Gastrocnemius medialis (tissue), 4 donors: Measurements from ENCODE around the gene NPFF.

Source experiments
- CTCF ChIP-seq, 5 experiments: fragments of 450-650 bp in 3 of 5; fragments of 200-600 bp in 2 of 5; sonication (generic) in 2 of 5; IDR thresholded peaks in 4 of 5; conservative IDR thresholded peaks in 1 of 5; 1 replicate in 4 of 5; 2 replicates in 1 of 5; pipeline ENCODE4 v1.5.1; 2016 to 2019; ENCODE audit warnings: antibody characterized with exemption in 5 of 5, mild to moderate bottlenecking in 3 of 5, moderate library complexity in 3 of 5
- POLR2A ChIP-seq, 2 donors: fragments of 450-650 bp; IDR thresholded peaks; one replicate each; pipeline ENCODE4 v1.6.1; 2017; ENCODE audit warnings: antibody characterized with exemption in 2 of 2, mild to moderate bottlenecking in 2 of 2, moderate library complexity in 2 of 2

GRCh38 chr12:53506881-53507602, at the start of gene NPFF:
- TF ChIP-seq CTCF (IDR thresholded peaks at IDR 0.05 in 4 of 5, conservative IDR thresholded peaks at IDR 0.05 in 1 of 5) (no peak), POLR2A (IDR thresholded peaks at IDR 0.05) (no peak)
